Right atrium auricular region (tissue), 2 donors: ENCODE data around the gene KCNH5. TPM values are rescaled to one million over a fixed set of nuclear protein-coding genes. Genes with fewer than 3 reads are reported as not detected.
"Not testable (repeated sequence)": the region's sequence is repeated elsewhere in the genome, so short reads cannot be mapped to it uniquely, and the experiment has no call there.

ENCODE experiments used
- DNase-seq: peaks from one replicate; pipeline ENCODE4 v3.0.0-alpha.2; 2019; ENCODE audit warnings: low spot score
- H3K27ac ChIP-seq, 2 donors: fragments of 200-600 bp; sonication (generic); 1 replicate in 1 of 2; 2 replicates in 1 of 2; pipeline ENCODE4 v1.5.1; 2016 to 2019
- H3K27me3 ChIP-seq, 2 donors: fragments of 200-600 bp; sonication (generic); one replicate each; pipeline versions ENCODE4 v1.5.1 to v1.6.0; 2017 to 2019
- H3K36me3 ChIP-seq: fragments of 200-600 bp; sonication (generic); one replicate; pipeline ENCODE4 v1.5.1; 2016
- H3K4me1 ChIP-seq, 2 donors: fragments of 200-600 bp; sonication (generic); one replicate each; pipeline versions ENCODE4 v1.5.1 to v1.6.0; 2017 to 2019
- H3K4me3 ChIP-seq, 2 donors: fragments of 200-600 bp; sonication (generic); 1 replicate in 1 of 2; 2 replicates in 1 of 2; pipeline ENCODE4 v1.5.1; 2017 to 2019; ENCODE audit warnings: mild to moderate bottlenecking in 1 of 2, moderate library complexity in 1 of 2
- H3K9me3 ChIP-seq, 2 donors: fragments of 200-600 bp; sonication (generic); one replicate each; pipeline ENCODE4 v1.5.1; 2019
- CTCF ChIP-seq, 2 donors: fragments of 200-600 bp; sonication (generic); IDR thresholded peaks; one replicate each; pipeline ENCODE4 v1.5.1; 2019; ENCODE audit warnings: antibody characterized with exemption in 2 of 2
- total RNA-seq, 2 donors: library from RNA; depleted of rRNA; stranded (reverse); fragments of >200 nt; gene quantifications; one replicate each; pipeline ENCODE4 v1.1.0, GENCODE V29; 2016

KCNH5 gene
- total RNA-seq, 2 donors from 2014 or later = 1.3 TPM; not detected in 1

GRCh38 chr14:62776300-62776699 is 269.0 kb downstream of the KCNH5 start:
- Histone ChIP-seq H3K27ac (no peak overlapping the region), H3K4me3 (no peak overlapping the region), H3K9me3 (no peaks in the 10 kb centered on the region), H3K36me3 (no peaks in the 10 kb centered on the region), H3K27me3 (no peaks in the 10 kb centered on the region), H3K4me1 (no peaks in the 10 kb centered on the region)
- TF ChIP-seq CTCF (IDR thresholded peaks at IDR 0.05) = no peak
- DNase-seq = no peak

GRCh38 chr14:62768753-62769152 is 276.5 kb downstream of the KCNH5 start:
- TF ChIP-seq CTCF (IDR thresholded peaks at IDR 0.05) = no peak
- H3K27ac ChIP-seq = no peak overlapping the region

GRCh38 chr14:62763951-62764350 is 281.3 kb downstream of the KCNH5 start:
- no peak overlapping the region for H3K4me3 ChIP-seq
- no peaks in the 10 kb centered on the region for H3K9me3 ChIP-seq
- H3K36me3 ChIP-seq = no peaks in the 10 kb centered on the region
- no peaks in the 10 kb centered on the region for H3K27me3 ChIP-seq
- no peak overlapping the region for H3K27ac ChIP-seq
- no peak for DNase-seq
- no peaks in the 10 kb centered on the region for H3K4me1 ChIP-seq
- TF ChIP-seq CTCF (IDR thresholded peaks at IDR 0.05) = no peak

More at GRCh38 chr14:62768753-62769152, 276.5 kb downstream of the KCNH5 start:
- DNase-seq = no peak
- Histone ChIP-seq H3K27me3 (no peaks in the 10 kb centered on the region), H3K36me3 (no peaks in the 10 kb centered on the region), H3K9me3 (no peaks in the 10 kb centered on the region), H3K4me1 (no peaks in the 10 kb centered on the region), H3K4me3 (no peak overlapping the region)

- Histone ChIP-seq H3K4me3 (no peak overlapping the region), H3K4me1 (no peaks in the 10 kb centered on the region), H3K27ac (no peak overlapping the region), H3K9me3 (peaks cover 0 to 10% of the 10 kb centered on the region in 2 donors), H3K27me3 (no peaks in the 10 kb centered on the region), H3K36me3 (no peaks in the 10 kb centered on the region)
- TF ChIP-seq CTCF (IDR thresholded peaks at IDR 0.05) = no peak
- DNase-seq = no peak
Observed at GRCh38 chr14:62759796-62760195, 285.5 kb downstream of the KCNH5 start.

GRCh38 chr14:62746881-62747280 is 298.4 kb downstream of the KCNH5 start:
- not testable (repeated sequence) for H3K27ac ChIP-seq, H3K4me3 ChIP-seq, DNase-seq, H3K4me1 ChIP-seq, H3K36me3 ChIP-seq, H3K9me3 ChIP-seq, H3K27me3 ChIP-seq

- H3K4me1 ChIP-seq = no peaks in the 10 kb centered on the region
- TF ChIP-seq CTCF (IDR thresholded peaks at IDR 0.05) = no peak
Observed at GRCh38 chr14:62745496-62745895, 299.8 kb downstream of the KCNH5 start.

More at GRCh38 chr14:62745496-62745895, 299.8 kb downstream of the KCNH5 start:
- Histone ChIP-seq H3K9me3 (no peaks in the 10 kb centered on the region), H3K36me3 (no peaks in the 10 kb centered on the region), H3K4me3 (no peak overlapping the region), H3K27me3 (no peaks in the 10 kb centered on the region), H3K27ac (no peak overlapping the region)
- DNase-seq = no peak
